Panc1 (cell line): ENCODE data around the gene PLEKHG7. TPM values are rescaled to one million over a fixed set of nuclear protein-coding genes. Genes with fewer than 3 reads are reported as not detected.

Source experiments
- ATAC-seq: fragments of 200-7000 bp; cut with Tn5 transposase; 2 replicates; pipeline ENCODE4 v1.9.1; 2020; ENCODE audit warnings: mild to moderate bottlenecking, moderate library complexity
- BruUV-seq: library from RNA; stranded (reverse); fragments of 400-500 nt; replicated peaks from 2 replicates; lab custom pipeline; 2021; lab: Mats Ljungman, UMichigan
- CTCF ChIA-PET: fragments of 300-600 bp; sonication (Branson Sonifier 250); formaldehyde crosslinking; loops from one replicate; lab custom pipeline; 2022; ENCODE audit warnings: antibody characterized with exemption; lab: Charles Lee
- POLR2A ChIA-PET: fragments of 300-600 bp; sonication (Branson Sonifier 250); formaldehyde crosslinking; loops from one replicate; lab custom pipeline; 2022; ENCODE audit warnings: antibody characterized with exemption; lab: Charles Lee
- DNase-seq: peaks from one replicate; pipeline ENCODE4 v3.0.0-alpha.2; 2010; ENCODE audit warnings: low read depth, low spot score
- H3K27ac ChIP-seq: 2 replicates; pipeline ENCODE4 v1.5.1; 2011; ENCODE audit warnings: mild to moderate bottlenecking, low read length, inconsistent platforms
- H3K27me3 ChIP-seq: fragments of 200-500 bp; sonication (Bioruptor generic); 2 replicates; pipeline ENCODE4 v1.6.0; 2014; ENCODE audit warnings: low read length, inconsistent platforms; ENCODE audit not compliant: control insufficient read depth, insufficient read depth
- H3K36me3 ChIP-seq: fragments of 200-500 bp; sonication (Bioruptor generic); 2 replicates; pipeline ENCODE4 v1.5.1; 2014; ENCODE audit warnings: inconsistent platforms, mild to moderate bottlenecking, low read length, moderate library complexity; ENCODE audit not compliant: control insufficient read depth, insufficient read depth
- H3K4me1 ChIP-seq: 2 replicates; pipeline ENCODE4 v1.5.1; 2011; ENCODE audit warnings: inconsistent platforms, mild to moderate bottlenecking, low read length, moderate library complexity; ENCODE audit not compliant: control insufficient read depth, insufficient read depth
- H3K4me3 ChIP-seq, 2 experiments: 2 replicates each; pipeline ENCODE4 v1.5.1; 2011 to 2012; ENCODE audit warnings: low read depth in 2 of 2, low read length in 2 of 2, mild to moderate bottlenecking in 2 of 2, inconsistent platforms in 1 of 2, moderate library complexity in 1 of 2
- H3K9me3 ChIP-seq: fragments of 200-500 bp; sonication (Bioruptor generic); 2 replicates; pipeline ENCODE4 v1.5.1; 2014; ENCODE audit warnings: low read depth, mild to moderate bottlenecking, inconsistent platforms, low read length, moderate library complexity; ENCODE audit not compliant: control insufficient read depth, insufficient read depth
- POLR2AphosphoS5 ChIP-seq: IDR thresholded peaks from 2 replicates; pipeline ENCODE4 v1.6.1; 2012; ENCODE audit warnings: mild to moderate bottlenecking, low read depth, low read length, moderate library complexity
- SIN3A ChIP-seq: IDR thresholded peaks from 2 replicates; pipeline ENCODE4 v1.6.1; 2012; ENCODE audit warnings: low read depth, mild to moderate bottlenecking, low read length, moderate library complexity, borderline replicate concordance; ENCODE audit not compliant: insufficient read depth
- TCF7L2 ChIP-seq: IDR thresholded peaks from 2 replicates; pipeline ENCODE4 v1.6.1; 2011; ENCODE audit warnings: mild to moderate bottlenecking, low read depth, low read length, inconsistent platforms
- in situ Hi-C: cut with HindIII; loops from 2 replicates; pipeline ENCODE4 v1.10.0; 2016; ENCODE audit warnings: low sequenced_read_pairs, low pct_unique_long_range_greater_than_20kb
- intact Hi-C: fragments of 100-400 bp; cut with micrococcal nuclease; formaldehyde crosslinking; loops from one replicate; pipeline ENCODE4 v1.10.0; 2022; ENCODE audit not compliant: unreplicated experiment
- total RNA-seq: library from RNA; stranded (reverse); gene quantifications from one replicate; pipeline ENCODE4 v1.2.1, GENCODE V29; 2021; ENCODE audit not compliant: unreplicated experiment
- TF ChIP-seq, protein P1 (sequence below), 2 experiments: IDR thresholded peaks; 2 replicates each; pipeline ENCODE4 v1.6.1; 2011 to 2012; ENCODE audit warnings: low read depth in 2 of 2, control low read depth in 1 of 2, low read length in 1 of 2, mild to moderate bottlenecking in 1 of 2, moderate library complexity in 1 of 2; ENCODE audit not compliant: insufficient read depth in 1 of 2
- TF ChIP-seq, protein P2 (sequence below): fragments of 450-650 bp; IDR thresholded peaks from 2 replicates; pipeline ENCODE4 v1.5.1; 2017; ENCODE audit warnings: mild to moderate bottlenecking

PLEKHG7 gene
- total RNA-seq, 1 experiment from 2014 or later: not detected

DNA sequence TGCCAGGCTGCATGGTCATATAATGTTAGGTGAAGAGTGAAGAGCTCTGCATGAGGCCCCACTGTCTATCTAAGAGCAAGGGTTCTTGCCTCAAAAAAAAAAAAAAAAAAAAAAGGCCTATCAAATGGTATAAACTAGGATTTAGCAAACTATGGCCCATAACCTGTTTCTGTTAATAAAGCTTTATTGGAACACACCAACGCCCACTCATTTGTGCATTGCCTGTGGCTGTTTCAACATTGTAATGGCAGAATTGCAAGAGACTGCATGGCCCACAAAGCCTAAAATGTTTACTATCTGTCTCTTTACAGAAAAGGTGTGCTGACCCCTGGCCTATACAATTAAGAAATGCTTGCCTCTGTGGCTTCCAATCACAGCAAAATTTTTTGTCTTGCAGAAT is 12.8 kb downstream of the PLEKHG7 start:
- Histone ChIP-seq H3K27ac (no peak overlapping the region), H3K4me3 (no peak overlapping the region), H3K27me3 (no peaks in the 10 kb centered on the region), H3K4me1 (no peaks in the 10 kb centered on the region), H3K9me3 (no peaks in the 10 kb centered on the region), H3K36me3 (no peaks in the 10 kb centered on the region)
- BruUV-seq: no TSS peak
- intact Hi-C loops: no loop called here
- DNase-seq (no peak), ATAC-seq (no peak)
- CTCF ChIA-PET: no interaction called here
- no peak for TF ChIP-seq SIN3A
- TF ChIP-seq, protein P1, sequence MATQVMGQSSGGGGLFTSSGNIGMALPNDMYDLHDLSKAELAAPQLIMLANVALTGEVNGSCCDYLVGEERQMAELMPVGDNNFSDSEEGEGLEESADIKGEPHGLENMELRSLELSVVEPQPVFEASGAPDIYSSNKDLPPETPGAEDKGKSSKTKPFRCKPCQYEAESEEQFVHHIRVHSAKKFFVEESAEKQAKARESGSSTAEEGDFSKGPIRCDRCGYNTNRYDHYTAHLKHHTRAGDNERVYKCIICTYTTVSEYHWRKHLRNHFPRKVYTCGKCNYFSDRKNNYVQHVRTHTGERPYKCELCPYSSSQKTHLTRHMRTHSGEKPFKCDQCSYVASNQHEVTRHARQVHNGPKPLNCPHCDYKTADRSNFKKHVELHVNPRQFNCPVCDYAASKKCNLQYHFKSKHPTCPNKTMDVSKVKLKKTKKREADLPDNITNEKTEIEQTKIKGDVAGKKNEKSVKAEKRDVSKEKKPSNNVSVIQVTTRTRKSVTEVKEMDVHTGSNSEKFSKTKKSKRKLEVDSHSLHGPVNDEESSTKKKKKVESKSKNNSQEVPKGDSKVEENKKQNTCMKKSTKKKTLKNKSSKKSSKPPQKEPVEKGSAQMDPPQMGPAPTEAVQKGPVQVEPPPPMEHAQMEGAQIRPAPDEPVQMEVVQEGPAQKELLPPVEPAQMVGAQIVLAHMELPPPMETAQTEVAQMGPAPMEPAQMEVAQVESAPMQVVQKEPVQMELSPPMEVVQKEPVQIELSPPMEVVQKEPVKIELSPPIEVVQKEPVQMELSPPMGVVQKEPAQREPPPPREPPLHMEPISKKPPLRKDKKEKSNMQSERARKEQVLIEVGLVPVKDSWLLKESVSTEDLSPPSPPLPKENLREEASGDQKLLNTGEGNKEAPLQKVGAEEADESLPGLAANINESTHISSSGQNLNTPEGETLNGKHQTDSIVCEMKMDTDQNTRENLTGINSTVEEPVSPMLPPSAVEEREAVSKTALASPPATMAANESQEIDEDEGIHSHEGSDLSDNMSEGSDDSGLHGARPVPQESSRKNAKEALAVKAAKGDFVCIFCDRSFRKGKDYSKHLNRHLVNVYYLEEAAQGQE (IDR thresholded peaks at IDR 0.05; ENCODE audit: insufficient read depth in 1 of 2, low read depth in 2 of 2, low read length in 1 of 2): no peak
- TF ChIP-seq, protein P2, sequence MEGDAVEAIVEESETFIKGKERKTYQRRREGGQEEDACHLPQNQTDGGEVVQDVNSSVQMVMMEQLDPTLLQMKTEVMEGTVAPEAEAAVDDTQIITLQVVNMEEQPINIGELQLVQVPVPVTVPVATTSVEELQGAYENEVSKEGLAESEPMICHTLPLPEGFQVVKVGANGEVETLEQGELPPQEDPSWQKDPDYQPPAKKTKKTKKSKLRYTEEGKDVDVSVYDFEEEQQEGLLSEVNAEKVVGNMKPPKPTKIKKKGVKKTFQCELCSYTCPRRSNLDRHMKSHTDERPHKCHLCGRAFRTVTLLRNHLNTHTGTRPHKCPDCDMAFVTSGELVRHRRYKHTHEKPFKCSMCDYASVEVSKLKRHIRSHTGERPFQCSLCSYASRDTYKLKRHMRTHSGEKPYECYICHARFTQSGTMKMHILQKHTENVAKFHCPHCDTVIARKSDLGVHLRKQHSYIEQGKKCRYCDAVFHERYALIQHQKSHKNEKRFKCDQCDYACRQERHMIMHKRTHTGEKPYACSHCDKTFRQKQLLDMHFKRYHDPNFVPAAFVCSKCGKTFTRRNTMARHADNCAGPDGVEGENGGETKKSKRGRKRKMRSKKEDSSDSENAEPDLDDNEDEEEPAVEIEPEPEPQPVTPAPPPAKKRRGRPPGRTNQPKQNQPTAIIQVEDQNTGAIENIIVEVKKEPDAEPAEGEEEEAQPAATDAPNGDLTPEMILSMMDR: no peak
- TF ChIP-seq TCF7L2: no peak
- no peak for TF ChIP-seq POLR2AphosphoS5
- POLR2A ChIA-PET: interaction anchor here (0.6 kb wide), 1 partner anchor 94 kb away, joined by 9 read pairs; no protein-coding TSS in a partner anchor
- in situ Hi-C loops: no loop called here

DNA sequence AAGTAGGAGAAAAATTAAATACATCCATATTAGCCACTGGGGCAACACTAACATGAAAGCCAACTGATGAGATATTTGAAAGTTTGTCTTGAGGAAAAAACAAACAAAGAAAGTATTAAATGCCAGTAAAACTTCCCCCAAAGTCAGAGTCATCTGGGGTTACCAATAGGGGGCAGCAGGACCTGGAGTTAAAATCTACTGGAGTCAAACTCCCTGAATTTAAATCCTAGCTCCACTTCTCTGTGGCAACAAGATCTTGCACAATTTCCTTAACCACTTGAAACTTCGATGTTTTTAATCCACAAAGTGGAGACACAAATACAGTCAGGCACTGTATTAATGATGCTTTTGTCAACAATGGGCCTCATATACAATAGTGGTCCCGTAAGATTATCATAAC is 14.4 kb downstream of the PLEKHG7 start:
- intact Hi-C loops (no loop called here), in situ Hi-C loops (no loop called here)
- Histone ChIP-seq H3K27me3 (no peaks in the 10 kb centered on the region), H3K27ac (no peak overlapping the region), H3K36me3 (no peaks in the 10 kb centered on the region), H3K9me3 (no peaks in the 10 kb centered on the region), H3K4me1 (no peaks in the 10 kb centered on the region), H3K4me3 (no peak overlapping the region)
- POLR2A ChIA-PET: no interaction called here
- CTCF ChIA-PET: interaction anchor here (0.6 kb wide), 1 partner anchor 107 kb away, joined by 4 read pairs; no protein-coding TSS in a partner anchor
- TF ChIP-seq, protein P2: no peak; the same call in 1 of the 2 replicates
- TF ChIP-seq, protein P1 (IDR thresholded peaks at IDR 0.05; ENCODE audit: insufficient read depth in 1 of 2, low read depth in 2 of 2, low read length in 1 of 2): no peak
- no peak for TF ChIP-seq TCF7L2
- TF ChIP-seq POLR2AphosphoS5: no peak
- TF ChIP-seq SIN3A: no peak
- ATAC-seq (no peak), DNase-seq (no peak)
- no TSS peak for BruUV-seq
